GM19193 (cell line): ENCODE data around the gene BAIAP2L2.

Experiments used
- POLR2A ChIP-seq: IDR thresholded peaks from 4 replicates; pipeline ENCODE4 v1.6.1; 2011; ENCODE audit not compliant: insufficient read depth, insufficient read length; ENCODE audit errors: extremely low read depth

The BAIAP2L2 gene

GRCh38 chr22:38071421-38072321, 38.8 kb downstream of the BAIAP2L2 start:
- no peak for TF ChIP-seq POLR2A

GRCh38 chr22:38070250-38070921, 40.1 kb downstream of the BAIAP2L2 start:
- TF ChIP-seq POLR2A = no peak

GRCh38 chr22:38069372-38070249, 40.9 kb downstream of the BAIAP2L2 start:
- no peak for TF ChIP-seq POLR2A

DNA sequence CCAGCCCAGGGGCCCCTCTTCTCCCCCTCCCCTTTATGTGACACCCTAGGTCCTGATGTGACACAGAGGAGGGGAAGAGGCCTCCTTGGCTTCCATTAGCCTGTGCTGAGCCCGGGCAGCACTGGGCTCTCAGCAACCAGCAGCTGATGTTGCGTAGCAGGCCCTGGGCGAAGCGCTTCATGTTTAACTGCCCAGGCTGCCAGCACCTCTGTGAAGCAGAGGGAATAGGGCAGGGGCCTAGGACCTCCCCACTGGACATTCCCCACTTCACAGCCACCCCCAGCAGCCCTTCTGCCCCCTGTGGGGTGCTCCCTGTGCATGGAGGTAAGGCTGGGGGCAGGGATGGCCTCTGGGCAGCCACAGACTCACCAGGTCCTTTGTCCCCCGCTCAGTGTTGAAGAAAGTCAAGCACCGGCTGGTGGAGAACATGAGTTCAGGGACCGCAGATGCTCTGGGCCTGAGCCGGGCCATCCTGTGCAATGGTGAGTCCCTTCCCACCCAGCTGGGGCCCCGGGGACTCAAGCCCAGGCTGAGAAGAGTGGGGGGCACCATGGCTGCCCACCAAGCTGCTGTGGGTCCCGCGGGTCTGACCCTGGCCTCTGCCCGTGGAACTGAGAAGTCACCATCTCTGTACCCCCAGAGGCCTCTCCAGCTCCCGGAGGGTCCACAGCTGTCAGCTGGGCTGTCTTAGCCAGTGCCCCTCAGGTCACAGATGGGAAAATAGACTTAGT, 41.7 kb downstream of the BAIAP2L2 start:
- TF ChIP-seq POLR2A = no peak

- TF ChIP-seq POLR2A = no peak
These were observed 42.6 kb downstream of the BAIAP2L2 start for GRCh38 chr22:38067761-38068360.

DNA sequence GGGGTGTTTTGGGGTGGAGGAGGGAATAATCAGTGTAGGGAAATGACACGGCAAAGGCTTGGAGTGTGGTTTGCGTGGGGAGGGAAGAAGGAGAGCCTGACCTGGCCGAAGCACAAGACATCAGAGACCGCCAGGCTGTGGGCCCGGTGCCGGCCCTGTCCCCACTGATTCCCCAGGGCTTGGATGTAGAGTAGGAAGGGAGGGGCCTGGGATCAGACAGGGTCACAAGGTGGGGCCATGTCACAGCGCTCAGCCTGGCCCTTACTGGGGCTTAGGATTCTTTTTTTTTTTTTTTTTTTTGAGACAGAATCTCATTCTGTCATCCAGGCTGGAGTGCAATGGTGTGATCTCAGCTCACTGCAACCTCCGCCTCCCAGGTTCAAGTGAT, 43.5 kb downstream of the BAIAP2L2 start:
- TF ChIP-seq POLR2A = no peak

- TF ChIP-seq POLR2A = no peak
These were observed 44.0 kb downstream of the BAIAP2L2 start for GRCh38 chr22:38066381-38067027.

DNA sequence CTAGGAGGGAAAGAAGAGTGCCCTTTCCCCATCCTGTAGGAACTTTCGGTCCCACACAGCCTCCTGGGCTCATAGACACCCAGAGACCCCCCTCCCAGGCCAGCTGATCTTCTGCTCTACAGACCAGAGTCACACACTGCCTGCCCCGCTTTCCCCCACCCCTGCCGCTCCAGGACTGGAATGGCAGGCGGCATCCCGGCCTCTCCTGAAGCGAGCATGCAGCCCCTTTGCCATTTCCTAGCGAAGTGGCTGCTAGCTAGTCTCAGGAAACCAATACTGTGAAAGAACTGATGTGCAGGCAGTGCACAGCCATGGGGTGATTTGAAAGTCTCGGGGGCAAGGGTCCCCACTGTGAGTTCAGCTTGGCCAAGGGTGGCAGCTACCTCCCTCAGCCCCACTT, 44.9 kb downstream of the BAIAP2L2 start:
- TF ChIP-seq POLR2A = no peak

GRCh38 chr22:38062791-38063190, 47.7 kb downstream of the BAIAP2L2 start:
- TF ChIP-seq POLR2A = no peak

GRCh38 chr22:38056969-38057891, 53.3 kb downstream of the BAIAP2L2 start, which contains the start of gene PICK1:
Gene PICK1 (plus strand): TSS chr22:38057404. CDS start chr22:38057810, 406 bp downstream.
- TF ChIP-seq POLR2A = peak; percentile 63

DNA sequence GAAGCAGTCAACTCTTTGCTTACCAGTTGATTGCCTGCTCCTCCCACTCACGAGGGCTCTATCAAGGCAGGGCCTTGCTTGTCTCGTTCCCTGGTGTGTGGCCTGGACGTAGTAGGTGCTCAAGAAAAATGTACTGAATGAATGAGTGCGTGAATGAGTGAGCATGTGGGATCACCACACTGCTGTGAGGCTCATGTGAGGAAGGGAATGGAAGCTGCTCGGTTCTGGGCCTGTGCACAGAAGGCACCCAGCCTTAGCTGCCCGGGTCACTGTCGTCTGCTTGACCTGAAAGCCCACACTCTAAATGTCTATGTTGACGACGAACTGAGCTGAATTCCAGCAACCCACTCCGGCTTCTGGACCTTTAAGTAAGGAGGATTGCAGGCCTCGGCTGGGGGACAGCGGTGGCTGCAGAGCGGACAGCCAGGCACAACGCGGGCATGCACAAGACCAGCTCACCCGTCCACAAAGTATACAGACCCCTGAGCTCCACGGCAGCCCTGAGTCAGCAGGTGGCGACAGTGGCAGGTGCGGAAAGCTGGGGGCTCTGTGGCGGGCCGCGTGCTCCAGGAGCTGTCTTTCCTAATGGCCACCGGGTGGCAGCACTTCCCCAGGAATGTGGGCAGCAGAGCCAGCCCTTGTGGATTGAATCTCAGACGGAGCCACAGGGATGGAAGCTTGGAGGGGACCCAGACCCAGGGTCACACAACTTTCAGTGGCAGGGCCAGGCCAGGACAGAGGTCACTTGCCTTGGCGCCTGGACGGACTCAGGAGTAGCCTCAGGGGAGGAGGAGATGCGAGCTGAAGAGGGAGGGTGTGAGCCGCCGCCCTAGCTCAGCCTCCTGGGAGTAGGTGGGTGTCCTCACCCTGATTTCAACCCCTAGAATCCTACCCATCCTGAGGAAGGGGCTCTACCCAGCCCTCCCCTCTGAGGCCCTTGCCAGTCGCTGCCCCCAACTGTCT, 58.3 kb downstream of the BAIAP2L2 start:
- no peak for TF ChIP-seq POLR2A
